SK-N-SH treated with all-trans-retinoic acid at 6 μM for 48 hours (cell line): Measurements from ENCODE around the gene SRSF6.

Source experiments
- ARNTL ChIP-seq: fragments of 450-650 bp; formaldehyde crosslinking; IDR thresholded peaks from 2 replicates; pipeline ENCODE4 v1.5.0; 2020; ENCODE audit warnings: low read depth, mild to moderate bottlenecking, moderate library complexity, borderline replicate concordance
- CREB5 ChIP-seq: fragments of 250-450 bp; sonication (Bioruptor Pico); IDR thresholded peaks from 2 replicates; pipeline ENCODE4 v1.5.1; 2020; ENCODE audit warnings: low read depth, mild to moderate bottlenecking, moderate library complexity
- CSRNP3 ChIP-seq: fragments of 250-450 bp; sonication (Bioruptor Pico); IDR thresholded peaks from 2 replicates; pipeline ENCODE4 v1.5.1; 2021; ENCODE audit warnings: mild to moderate bottlenecking, moderate library complexity
- GLIS3 ChIP-seq: fragments of 250-450 bp; sonication (Bioruptor Pico); IDR thresholded peaks from 2 replicates; pipeline ENCODE4 v1.5.0; 2020; ENCODE audit warnings: mild to moderate bottlenecking, moderate library complexity
- ISL1 ChIP-seq: fragments of 250-450 bp; sonication (Bioruptor Pico); IDR thresholded peaks from 2 replicates; pipeline ENCODE4 v2.1.2; 2022; ENCODE audit warnings: mild to moderate bottlenecking, moderate library complexity
- OSR1 ChIP-seq: fragments of 250-450 bp; sonication (Bioruptor Pico); IDR thresholded peaks from 2 replicates; pipeline ENCODE4 v1.8.0; 2022; ENCODE audit warnings: moderate library complexity, mild to moderate bottlenecking, inconsistent platforms
- PATZ1 ChIP-seq: fragments of 250-450 bp; sonication (Bioruptor Pico); IDR thresholded peaks from 2 replicates; pipeline ENCODE4 v1.8.0; 2020; ENCODE audit warnings: mild to moderate bottlenecking, moderate library complexity, borderline replicate concordance
- POU6F1 ChIP-seq: fragments of 250-450 bp; sonication (Bioruptor Pico); IDR thresholded peaks from 2 replicates; pipeline ENCODE4 v1.8.0; 2021; ENCODE audit warnings: low read depth, mild to moderate bottlenecking, moderate library complexity, borderline replicate concordance
- PPARA ChIP-seq: fragments of 250-450 bp; sonication (Bioruptor Pico); IDR thresholded peaks from 2 replicates; pipeline ENCODE4 v1.5.0; 2020; ENCODE audit warnings: mild to moderate bottlenecking, borderline replicate concordance
- SNAI2 ChIP-seq: fragments of 250-450 bp; sonication (Bioruptor Pico); IDR thresholded peaks from 2 replicates; pipeline ENCODE4 v1.5.0; 2020; ENCODE audit warnings: mild to moderate bottlenecking, moderate library complexity
- TCF4 ChIP-seq: fragments of 250-450 bp; sonication (Bioruptor Pico); IDR thresholded peaks from 2 replicates; pipeline ENCODE4 v1.8.0; 2021; ENCODE audit warnings: mild to moderate bottlenecking, moderate library complexity, borderline replicate concordance
- TOX ChIP-seq: fragments of 250-450 bp; sonication (Bioruptor Pico); IDR thresholded peaks from 2 replicates; pipeline ENCODE4 v1.8.0; 2021; ENCODE audit warnings: mild to moderate bottlenecking, moderate library complexity, borderline replicate concordance
- ZFP30 ChIP-seq: fragments of 450-650 bp; formaldehyde crosslinking; IDR thresholded peaks from 2 replicates; pipeline ENCODE4 v1.5.0; 2022; ENCODE audit warnings: mild to moderate bottlenecking, moderate library complexity
- ZNF70 ChIP-seq: fragments of 450-650 bp; formaldehyde crosslinking; IDR thresholded peaks from 2 replicates; pipeline ENCODE4 v1.5.0; 2020; ENCODE audit warnings: mild to moderate bottlenecking, moderate library complexity

GRCh38 chr20:43460172-43460829 is 2.6 kb downstream of the SRSF6 start:
- TF ChIP-seq ARNTL (CRISPR knock-in tag), result no peak
- no peak for TF ChIP-seq PATZ1 (CRISPR knock-in tag)
- TF ChIP-seq OSR1, result no peak
- no peak for TF ChIP-seq ZNF70 (CRISPR knock-in tag)
- TF ChIP-seq ZFP30 (CRISPR knock-in tag), result no peak
- no peak for TF ChIP-seq CSRNP3 (CRISPR knock-in tag)
- no peak for TF ChIP-seq POU6F1 (CRISPR knock-in tag)
- no peak for TF ChIP-seq CREB5
- TF ChIP-seq TCF4, result no peak
- no peak for TF ChIP-seq ISL1 (CRISPR knock-in tag)
- no peak for TF ChIP-seq PPARA (CRISPR knock-in tag)
- TF ChIP-seq SNAI2 (CRISPR knock-in tag), result no peak
- no peak for TF ChIP-seq GLIS3 (CRISPR knock-in tag)
- TF ChIP-seq TOX (CRISPR knock-in tag), result no peak
